IPS-18c (cell line): ENCODE data around the gene DEPDC4.
A peak's percentile ranks its signal among the peaks of the same experiment; 100 is the strongest.

Source experiments
- H3K4me3 ChIP-seq: 2 replicates; pipeline ENCODE4 v1.7.0; 2013; ENCODE audit warnings: low read depth, mild to moderate bottlenecking, low read length, moderate library complexity; ENCODE audit not compliant: insufficient read depth
- H3K9me3 ChIP-seq: one replicate; pipeline ENCODE4 v1.6.1; 2013; ENCODE audit warnings: mild to moderate bottlenecking, low read length, moderate library complexity; ENCODE audit not compliant: control insufficient read depth, insufficient read depth

DEPDC4 gene

DNA sequence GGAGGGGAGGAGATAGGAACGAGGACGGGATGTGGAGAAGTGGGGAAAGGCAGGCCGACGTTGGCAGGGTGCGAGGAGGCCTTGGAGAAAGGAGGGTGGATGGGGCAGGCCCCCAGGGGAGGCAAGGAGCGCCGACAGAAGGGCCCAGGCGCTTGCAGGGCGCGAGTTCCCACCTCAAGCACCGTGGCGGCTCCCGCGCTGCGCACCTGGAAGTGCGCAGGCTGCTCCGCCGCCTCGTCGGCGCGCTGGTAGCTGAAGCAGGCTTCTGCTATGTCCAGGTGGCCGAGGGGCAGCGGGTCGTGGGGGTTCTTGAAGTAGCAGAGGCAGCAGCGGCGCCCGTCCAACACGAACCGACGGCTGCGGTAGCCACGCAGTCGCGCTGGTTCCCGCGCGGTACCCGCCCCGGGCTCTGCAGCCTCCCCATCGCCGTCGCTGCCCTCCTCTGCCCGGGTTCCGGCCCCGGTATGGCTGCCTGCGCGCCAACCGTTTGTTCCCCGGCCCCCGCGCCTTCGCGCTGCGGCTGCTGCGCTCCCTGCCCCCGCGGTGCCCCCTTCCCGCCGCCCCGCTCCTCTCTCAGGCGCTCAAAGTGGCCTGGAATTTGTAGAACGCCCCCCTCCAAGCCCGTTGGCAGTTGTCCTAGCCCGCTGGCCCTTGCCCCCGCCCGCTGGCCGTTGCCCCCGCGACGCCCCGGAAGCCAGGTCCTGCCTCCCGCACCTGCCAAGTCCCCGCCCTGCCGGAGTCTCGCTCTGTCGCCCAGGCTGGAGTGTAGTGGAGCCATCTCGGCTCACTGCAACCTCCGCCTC is 67.3 kb downstream of the DEPDC4 start:
- Histone ChIP-seq H3K4me3 (peak overlapping the region; percentile 72), H3K9me3 (no peaks in the 10 kb centered on the region)

DNA sequence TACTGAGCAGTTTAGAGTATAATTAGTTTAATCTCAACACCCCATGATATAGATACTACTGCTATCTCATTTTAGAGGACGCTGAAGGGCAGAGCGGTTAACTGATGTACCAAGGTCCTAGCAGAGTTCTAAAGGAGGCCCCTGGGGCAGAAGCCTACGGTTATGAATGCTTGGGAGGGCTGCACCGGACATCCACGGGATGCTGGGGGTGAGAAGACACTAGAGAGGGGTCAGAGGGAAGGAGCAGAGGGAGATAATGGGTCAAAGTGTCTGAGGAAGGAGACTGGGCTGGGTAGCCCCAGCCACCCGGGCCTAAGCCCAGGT is 67.9 kb downstream of the DEPDC4 start:
- H3K9me3 ChIP-seq, result no peaks in the 10 kb centered on the region
- H3K4me3 ChIP-seq, result peak overlapping the region; percentile 72

DNA sequence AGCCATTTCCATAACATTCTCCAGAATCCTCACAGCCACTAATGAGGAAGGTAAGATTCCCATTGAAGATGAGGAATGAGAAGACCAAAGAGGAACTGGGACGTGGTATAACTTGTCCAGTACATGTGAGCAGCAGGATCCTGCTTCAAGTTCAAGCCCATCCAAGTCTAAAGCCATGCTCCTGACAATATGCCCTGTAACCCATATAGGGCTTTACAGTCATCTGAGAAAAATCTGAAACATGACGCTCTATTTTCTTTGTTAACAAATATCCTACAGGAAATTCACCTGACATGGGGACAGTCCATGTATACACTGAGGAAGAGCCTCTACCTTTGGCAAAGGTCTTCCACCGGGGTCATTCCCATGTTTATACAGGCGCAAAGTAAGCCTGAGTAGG is 69.4 kb downstream of the DEPDC4 start:
- Histone ChIP-seq H3K9me3 (peaks cover 2% of the 10 kb centered on the region), H3K4me3 (no peak overlapping the region)

DNA sequence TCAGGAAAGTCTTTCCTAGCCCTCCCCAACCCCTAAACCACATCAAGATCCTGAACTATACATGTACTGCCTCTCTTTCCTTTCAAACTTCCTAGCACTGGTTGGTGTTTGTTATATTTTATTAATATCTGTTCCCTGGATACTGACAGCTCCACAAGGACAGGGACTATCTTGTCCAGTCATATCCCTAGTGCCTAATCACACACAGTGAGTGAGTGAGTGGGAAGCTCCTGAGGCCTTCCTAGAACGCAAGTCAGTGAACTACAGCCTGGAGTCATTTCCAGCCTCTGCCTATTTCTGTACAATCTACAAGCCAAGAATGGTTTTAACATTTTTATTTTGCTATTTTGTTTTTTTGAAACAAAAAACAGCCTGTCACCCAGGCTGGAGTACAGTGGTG is 73.8 kb downstream of the DEPDC4 start:
- H3K4me3 ChIP-seq, result no peak overlapping the region
- peaks cover 2% of the 10 kb centered on the region for H3K9me3 ChIP-seq
